ENCODE data around the gene TBATA.

GRCh38 chr10:70743430-70743788 is 41.8 kb downstream of the TBATA start:
- TF ChIP-seq NFYB (CRISPR knock-in tag; conservative IDR thresholded peaks at IDR 0.05; ENCODE audit: low read depth): no peak
- TF ChIP-seq CTCF (IDR thresholded peaks at IDR 0.05): no peak
- TF ChIP-seq ZNF219 (CRISPR knock-in tag; IDR thresholded peaks at IDR 0.05; ENCODE audit: borderline replicate concordance): no peak
- no peak for TF ChIP-seq ZBTB43 (CRISPR knock-in tag; IDR thresholded peaks at IDR 0.05)
